Measurements from ENCODE around the gene RUFY3. TPM values are rescaled to one million over a fixed set of nuclear protein-coding genes. Genes with fewer than 3 reads are reported as not detected.
"Not testable (repeated sequence)": the region's sequence is repeated elsewhere in the genome, so short reads cannot be mapped to it uniquely, and the experiment has no call there.

The RUFY3 gene
- total RNA-seq, 1 donor from 2014 or later, result 30.0 TPM

GRCh38 chr4:70705183-70706043 lies 16.4 kb upstream of the RUFY3 start:
- no peak for DNase-seq (ENCODE audit: extremely low read depth, low read depth, low spot score)

- DNase-seq (ENCODE audit: extremely low read depth, low read depth, low spot score), result no peak
Observed at GRCh38 chr4:70706044-70706461, 15.7 kb upstream of the RUFY3 start.

GRCh38 chr4:70706516-70706915 lies 15.2 kb upstream of the RUFY3 start:
- DNase-seq (ENCODE audit: extremely low read depth, low read depth, low spot score), result no peak

GRCh38 chr4:70709611-70710205 lies 12.1 kb upstream of the RUFY3 start:
- no peak for DNase-seq (ENCODE audit: extremely low read depth, low read depth, low spot score)

- no peak for DNase-seq (ENCODE audit: extremely low read depth, low read depth, low spot score)
Observed at GRCh38 chr4:70711599-70711998, 10.2 kb upstream of the RUFY3 start.

- no peak for DNase-seq (ENCODE audit: extremely low read depth, low read depth, low spot score)
Observed at GRCh38 chr4:70712150-70712549, 9.6 kb upstream of the RUFY3 start.

- no peak for DNase-seq (ENCODE audit: extremely low read depth, low read depth, low spot score)
Observed at GRCh38 chr4:70712604-70713452, 8.9 kb upstream of the RUFY3 start.

GRCh38 chr4:70713453-70714078 lies 8.2 kb upstream of the RUFY3 start:
- no peak for DNase-seq (ENCODE audit: extremely low read depth, low read depth, low spot score)

- DNase-seq (ENCODE audit: extremely low read depth, low read depth, low spot score), result no peak
Observed at GRCh38 chr4:70714079-70714887, 7.5 kb upstream of the RUFY3 start.

GRCh38 chr4:70715097-70715496 lies 6.7 kb upstream of the RUFY3 start:
- no peak for DNase-seq (ENCODE audit: extremely low read depth, low read depth, low spot score)

- DNase-seq (ENCODE audit: extremely low read depth, low read depth, low spot score), result no peak
Observed at GRCh38 chr4:70718811-70719604, 2.8 kb upstream of the RUFY3 start.

- DNase-seq (ENCODE audit: extremely low read depth, low read depth, low spot score), result no peak
Observed at GRCh38 chr4:70722199-70722791, 531 bp downstream of the RUFY3 start.

GRCh38 chr4:70724463-70724862 lies 2.7 kb downstream of the RUFY3 start:
- no peak for DNase-seq (ENCODE audit: extremely low read depth, low read depth, low spot score)

GRCh38 chr4:70725633-70726032 lies 3.9 kb downstream of the RUFY3 start:
- DNase-seq (ENCODE audit: extremely low read depth, low read depth, low spot score), result no peak

GRCh38 chr4:70726515-70726914 lies 4.8 kb downstream of the RUFY3 start:
- DNase-seq (ENCODE audit: extremely low read depth, low read depth, low spot score), result not testable (repeated sequence)

- DNase-seq (ENCODE audit: extremely low read depth, low read depth, low spot score), result no peak
Observed at GRCh38 chr4:70728091-70728490, 6.3 kb downstream of the RUFY3 start.

- not testable (repeated sequence) for DNase-seq (ENCODE audit: extremely low read depth, low read depth, low spot score)
Observed at GRCh38 chr4:70732878-70733277, 11.1 kb downstream of the RUFY3 start.

GRCh38 chr4:70734168-70734954 lies 12.6 kb downstream of the RUFY3 start:
- DNase-seq (ENCODE audit: extremely low read depth, low read depth, low spot score), result peak; percentile 52

Data from glomerular endothelial cell (primary cell).